Cardiac septum (tissue), 1 donor: ENCODE data around the gene FAM240B. TPM values are rescaled to one million over a fixed set of nuclear protein-coding genes. Genes with fewer than 3 reads are reported as not detected.

Experiments used
- DNase-seq: peaks from one replicate; pipeline ENCODE4 v3.0.0-alpha.2; 2020; ENCODE audit warnings: low spot score
- intact Hi-C: fragments of 100-400 bp; cut with DNase I; formaldehyde crosslinking; loops from one replicate; pipeline ENCODE4 v1.14.0; 2022
- total RNA-seq: library from RNA; stranded (reverse); fragmentation: NEBNext Ultra II Directional; extraction: Animal tissue kit (Norgen Biotek cat#: 25700); gene quantifications from one replicate; pipeline ENCODE4 v1.2.1, GENCODE V29; 2021
- donor health status: DM: no; HTN: no; CAD: no.

Gene FAM240B
- total RNA-seq, 1 donor from 2014 or later, result not detected

- DNase-seq, result no peak
- intact Hi-C loops, result no loop called here
These were observed 13.4 kb downstream of the FAM240B start for GRCh38 chr9:38706493-38706892.

- DNase-seq, result no peak
- intact Hi-C loops, result no loop called here
These were observed 14.0 kb downstream of the FAM240B start for GRCh38 chr9:38705917-38706316.

- no peak for DNase-seq
- intact Hi-C loops, result no loop called here
These were observed 19.2 kb downstream of the FAM240B start for GRCh38 chr9:38700695-38701094.

- no peak for DNase-seq
- intact Hi-C loops, result no loop called here
These were observed 20.6 kb downstream of the FAM240B start for GRCh38 chr9:38699337-38699736.

GRCh38 chr9:38697776-38698300 lies 22.1 kb downstream of the FAM240B start:
- intact Hi-C loops, result no loop called here
- DNase-seq, result no peak

- intact Hi-C loops, result no loop called here
- no peak for DNase-seq
These were observed 22.9 kb downstream of the FAM240B start for GRCh38 chr9:38696999-38697398.

- intact Hi-C loops, result no loop called here
- no peak for DNase-seq
These were observed 25.3 kb downstream of the FAM240B start for GRCh38 chr9:38694676-38695075.

- no peak for DNase-seq
These were observed 27.2 kb downstream of the FAM240B start for GRCh38 chr9:38692707-38693106.

GRCh38 chr9:38690574-38690973 lies 29.4 kb downstream of the FAM240B start:
- intact Hi-C loops, result no loop called here
- DNase-seq, result no peak

More at GRCh38 chr9:38692707-38693106, 27.2 kb downstream of the FAM240B start:
- intact Hi-C loops, result no loop called here

GRCh38 chr9:38689678-38690077 lies 30.3 kb downstream of the FAM240B start:
- intact Hi-C loops, result no loop called here

GRCh38 chr9:38687992-38688391 lies 31.9 kb downstream of the FAM240B start:
- intact Hi-C loops, result no loop called here
- no peak for DNase-seq

More at GRCh38 chr9:38689678-38690077, 30.3 kb downstream of the FAM240B start:
- DNase-seq, result no peak

GRCh38 chr9:38687389-38687842 lies 32.5 kb downstream of the FAM240B start:
- intact Hi-C loops, result no loop called here

GRCh38 chr9:38686933-38687332 lies 33.0 kb downstream of the FAM240B start:
- intact Hi-C loops, result no loop called here
- DNase-seq, result no peak

More at GRCh38 chr9:38687389-38687842, 32.5 kb downstream of the FAM240B start:
- no peak for DNase-seq

GRCh38 chr9:38685535-38685934 lies 34.4 kb downstream of the FAM240B start:
- DNase-seq, result no peak
- intact Hi-C loops, result no loop called here

GRCh38 chr9:38683336-38683735 lies 36.6 kb downstream of the FAM240B start:
- intact Hi-C loops, result no loop called here
- no peak for DNase-seq

GRCh38 chr9:38682713-38683112 lies 37.2 kb downstream of the FAM240B start:
- no peak for DNase-seq
- intact Hi-C loops, result no loop called here

- DNase-seq, result no peak
- intact Hi-C loops, result no loop called here
These were observed 38.1 kb downstream of the FAM240B start for GRCh38 chr9:38681747-38682227.

GRCh38 chr9:38680837-38681445 lies 39.0 kb downstream of the FAM240B start:
- DNase-seq, result no peak
- intact Hi-C loops, result no loop called here

GRCh38 chr9:38677660-38678303 lies 42.2 kb downstream of the FAM240B start:
- DNase-seq, result no peak
- intact Hi-C loops, result no loop called here

GRCh38 chr9:38675831-38676230 lies 44.1 kb downstream of the FAM240B start:
- no peak for DNase-seq
- intact Hi-C loops, result no loop called here

GRCh38 chr9:38675211-38675610 lies 44.7 kb downstream of the FAM240B start:
- intact Hi-C loops, result no loop called here
- no peak for DNase-seq
